Measurements from ENCODE around the gene ADGRG6. TPM values are rescaled to one million over a fixed set of nuclear protein-coding genes. Genes with fewer than 3 reads are reported as not detected.

Gene ADGRG6
- total RNA-seq, 1 experiment from 2014 or later: 30.3 TPM

DNA sequence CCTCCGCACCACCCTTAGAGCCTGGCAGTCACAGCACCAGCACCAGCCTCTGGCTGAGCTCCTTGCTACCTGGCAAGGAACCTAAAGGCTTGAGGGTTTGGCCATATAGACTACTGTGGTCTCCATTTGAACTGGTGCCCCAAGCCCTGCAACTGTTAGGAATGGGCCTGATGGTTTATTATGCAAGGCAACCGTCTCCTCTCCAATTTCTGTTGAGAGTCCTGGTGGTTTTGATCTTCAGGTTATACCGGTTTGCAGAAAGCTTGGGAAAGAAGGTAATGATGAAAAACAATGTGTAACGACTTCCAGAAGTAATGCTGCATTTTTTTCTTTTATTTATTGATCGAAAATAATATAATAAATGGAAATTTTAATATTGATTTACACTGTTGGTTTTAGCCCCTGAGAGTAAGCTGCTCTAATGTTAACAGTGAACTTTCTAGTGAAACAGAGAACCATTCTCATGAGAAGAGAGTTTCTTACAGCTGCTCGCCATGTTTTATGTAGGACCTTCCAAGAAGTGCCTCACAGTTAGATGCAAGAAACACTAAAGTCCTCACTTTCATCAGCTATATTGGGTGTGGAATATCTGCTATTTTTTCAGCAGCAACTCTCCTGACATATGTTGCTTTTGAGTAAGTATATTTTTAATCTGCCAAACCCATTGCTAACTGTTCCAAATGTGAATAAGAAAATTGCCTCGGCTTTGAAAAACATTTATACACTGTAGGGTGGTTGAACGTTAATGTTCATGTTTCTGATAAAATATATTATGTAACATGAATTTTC is 112.8 kb downstream of the ADGRG6 start:
- CTCF ChIA-PET: no interaction called here
- no peaks in the 10 kb centered on the region for H3K9me2 ChIP-seq (ENCODE audit: insufficient read depth)
- no peaks in the 10 kb centered on the region for H3K27me3 ChIP-seq (ENCODE audit: insufficient read depth, low read depth)
- no peaks in the 10 kb centered on the region for H4K20me1 ChIP-seq (ENCODE audit: insufficient read depth)
- H3K79me2 ChIP-seq (ENCODE audit: low read depth): no peaks in the 10 kb centered on the region
- H3K4me1 ChIP-seq (replicated peaks; ENCODE audit: insufficient read depth): peaks cover 35% of the 10 kb centered on the region
- H3K4me2 ChIP-seq: peak overlapping the region; percentile 35
- H3K9me3 ChIP-seq (ENCODE audit: insufficient read depth, low read depth): no peaks in the 10 kb centered on the region
- no peaks in the 10 kb centered on the region for H3K36me3 ChIP-seq (ENCODE audit: low read depth)
- intact Hi-C loops (cut with micrococcal nuclease; ENCODE audit: unreplicated experiment): loop anchor here (5.0 to 10.0 kb wide), 2 partner anchors 37 to 130 kb away; no protein-coding TSS in a partner anchor
- peak; percentile 48 to 73 for DNase-seq
- BruUV-seq (replicated peaks): no TSS peak
- POLR2A ChIA-PET (ENCODE audit: unreplicated experiment): no interaction called here
- TF ChIP-seq, protein P1, sequence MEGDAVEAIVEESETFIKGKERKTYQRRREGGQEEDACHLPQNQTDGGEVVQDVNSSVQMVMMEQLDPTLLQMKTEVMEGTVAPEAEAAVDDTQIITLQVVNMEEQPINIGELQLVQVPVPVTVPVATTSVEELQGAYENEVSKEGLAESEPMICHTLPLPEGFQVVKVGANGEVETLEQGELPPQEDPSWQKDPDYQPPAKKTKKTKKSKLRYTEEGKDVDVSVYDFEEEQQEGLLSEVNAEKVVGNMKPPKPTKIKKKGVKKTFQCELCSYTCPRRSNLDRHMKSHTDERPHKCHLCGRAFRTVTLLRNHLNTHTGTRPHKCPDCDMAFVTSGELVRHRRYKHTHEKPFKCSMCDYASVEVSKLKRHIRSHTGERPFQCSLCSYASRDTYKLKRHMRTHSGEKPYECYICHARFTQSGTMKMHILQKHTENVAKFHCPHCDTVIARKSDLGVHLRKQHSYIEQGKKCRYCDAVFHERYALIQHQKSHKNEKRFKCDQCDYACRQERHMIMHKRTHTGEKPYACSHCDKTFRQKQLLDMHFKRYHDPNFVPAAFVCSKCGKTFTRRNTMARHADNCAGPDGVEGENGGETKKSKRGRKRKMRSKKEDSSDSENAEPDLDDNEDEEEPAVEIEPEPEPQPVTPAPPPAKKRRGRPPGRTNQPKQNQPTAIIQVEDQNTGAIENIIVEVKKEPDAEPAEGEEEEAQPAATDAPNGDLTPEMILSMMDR (conservative IDR thresholded peaks at IDR 0.05): no peak
- peaks cover 12% of the 10 kb centered on the region; the same call in 1 of the 2 replicates for H3F3A ChIP-seq (ENCODE audit: insufficient read depth, low read depth)
- H3K27ac ChIP-seq: peak overlapping the region; percentile 86
- no peak overlapping the region for H2AFZ ChIP-seq
- no peak overlapping the region for H3K4me3 ChIP-seq

- no peak overlapping the region for H3K4me3 ChIP-seq
- no peak overlapping the region for H3K4me2 ChIP-seq
- no peak overlapping the region for H3K27ac ChIP-seq
- no TSS peak for BruUV-seq (replicated peaks)
- H3F3A ChIP-seq (ENCODE audit: insufficient read depth, low read depth): peaks cover 14% of the 10 kb centered on the region; the same call in 1 of the 2 replicates
- ChIA-PET CTCF (no interaction called here), POLR2A (ENCODE audit: unreplicated experiment) (no interaction called here)
- no peaks in the 10 kb centered on the region for H3K79me2 ChIP-seq (ENCODE audit: low read depth)
- peaks cover 35% of the 10 kb centered on the region for H3K4me1 ChIP-seq (replicated peaks; ENCODE audit: insufficient read depth)
- no peaks in the 10 kb centered on the region for H3K9me2 ChIP-seq (ENCODE audit: insufficient read depth)
- intact Hi-C loops (cut with micrococcal nuclease; ENCODE audit: unreplicated experiment): loop anchor here (10.0 kb wide), 1 partner anchor 129 kb away; no protein-coding TSS in a partner anchor
- H3K27me3 ChIP-seq (ENCODE audit: insufficient read depth, low read depth): no peaks in the 10 kb centered on the region
- TF ChIP-seq, protein P1 (conservative IDR thresholded peaks at IDR 0.05): no peak
- TF ChIP-seq EZH2 (IDR thresholded peaks at IDR 0.05; ENCODE audit: low read depth): no peak
- DNase-seq: no peak
- H3K9me3 ChIP-seq (ENCODE audit: insufficient read depth, low read depth): no peaks in the 10 kb centered on the region
- H3K36me3 ChIP-seq (ENCODE audit: low read depth): no peaks in the 10 kb centered on the region
- no peaks in the 10 kb centered on the region for H4K20me1 ChIP-seq (ENCODE audit: insufficient read depth)
- H2AFZ ChIP-seq: no peak overlapping the region
Measured at GRCh38 chr6:142416179-142416578, 114.4 kb downstream of the ADGRG6 start.

GRCh38 chr6:142416686-142417085 is 114.9 kb downstream of the ADGRG6 start:
- TF ChIP-seq EZH2 (IDR thresholded peaks at IDR 0.05; ENCODE audit: low read depth): no peak
- TF ChIP-seq, protein P1 (conservative IDR thresholded peaks at IDR 0.05): no peak
- POLR2A ChIA-PET (ENCODE audit: unreplicated experiment): no interaction called here
- H3F3A ChIP-seq (ENCODE audit: insufficient read depth, low read depth): peaks cover 16% of the 10 kb centered on the region; the same call in 1 of the 2 replicates
- no peak overlapping the region for H2AFZ ChIP-seq
- no peaks in the 10 kb centered on the region for H4K20me1 ChIP-seq (ENCODE audit: insufficient read depth)
- no peak overlapping the region for H3K4me3 ChIP-seq
- H3K9me2 ChIP-seq (ENCODE audit: insufficient read depth): no peaks in the 10 kb centered on the region
- intact Hi-C loops (cut with micrococcal nuclease; ENCODE audit: unreplicated experiment): loop anchor here (10.0 kb wide), 1 partner anchor 128 kb away; no protein-coding TSS in a partner anchor
- no TSS peak for BruUV-seq (replicated peaks)
- CTCF ChIA-PET: no interaction called here
- no peaks in the 10 kb centered on the region for H3K9me3 ChIP-seq (ENCODE audit: insufficient read depth, low read depth)
- no peak overlapping the region for H3K4me2 ChIP-seq
- no peak overlapping the region for H3K27ac ChIP-seq
- no peaks in the 10 kb centered on the region for H3K79me2 ChIP-seq (ENCODE audit: low read depth)
- no peaks in the 10 kb centered on the region for H3K36me3 ChIP-seq (ENCODE audit: low read depth)
- peaks cover 34% of the 10 kb centered on the region for H3K4me1 ChIP-seq (replicated peaks; ENCODE audit: insufficient read depth)
- DNase-seq: no peak
- H3K27me3 ChIP-seq (ENCODE audit: insufficient read depth, low read depth): no peaks in the 10 kb centered on the region
